ENCODE results near the gene EPS15.
"Not testable (repeated sequence)": the region's sequence is repeated elsewhere in the genome, so short reads cannot be mapped to it uniquely, and the experiment has no call there.

EPS15 gene

GRCh38 chr1:51542158-51542953 is 23.3 kb upstream of the EPS15 start:
- no peak for DNase-seq

DNA sequence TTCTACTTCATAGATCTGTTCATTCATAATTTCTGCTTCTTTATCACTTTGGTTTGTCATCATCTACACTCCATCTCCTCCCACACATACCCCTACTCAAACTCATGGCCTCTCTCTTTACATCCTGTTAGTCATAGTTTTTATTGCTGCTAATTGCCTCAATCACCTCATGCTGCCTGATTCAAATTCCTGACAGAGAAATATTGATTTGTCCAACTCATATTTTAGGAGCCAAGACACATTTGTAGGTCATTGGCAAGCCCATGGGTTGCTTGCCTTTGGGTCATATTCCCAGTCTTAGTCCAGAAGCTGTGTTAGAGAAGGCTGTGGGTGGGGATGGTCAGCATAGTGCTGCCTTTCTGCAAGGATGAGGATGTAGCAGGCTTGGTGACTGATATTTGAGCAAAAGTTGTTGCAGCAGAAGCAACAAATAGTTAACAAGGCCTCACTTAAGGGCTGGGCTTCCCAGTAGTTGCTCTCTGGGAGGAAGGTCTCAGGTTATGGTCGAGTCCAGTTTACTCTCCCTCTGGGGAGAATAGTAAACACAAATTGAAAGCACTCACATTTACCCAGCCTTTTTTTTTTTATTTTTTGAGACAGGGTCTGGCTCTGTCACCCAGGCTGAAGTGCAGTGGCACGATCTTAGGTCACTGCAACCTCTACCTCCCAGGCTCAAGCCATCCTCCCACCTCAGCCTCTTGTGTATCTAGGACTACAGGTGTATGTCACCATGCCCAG is 22.4 kb upstream of the EPS15 start:
- peak in 1 of 2 donors; percentile 25 for DNase-seq

DNA sequence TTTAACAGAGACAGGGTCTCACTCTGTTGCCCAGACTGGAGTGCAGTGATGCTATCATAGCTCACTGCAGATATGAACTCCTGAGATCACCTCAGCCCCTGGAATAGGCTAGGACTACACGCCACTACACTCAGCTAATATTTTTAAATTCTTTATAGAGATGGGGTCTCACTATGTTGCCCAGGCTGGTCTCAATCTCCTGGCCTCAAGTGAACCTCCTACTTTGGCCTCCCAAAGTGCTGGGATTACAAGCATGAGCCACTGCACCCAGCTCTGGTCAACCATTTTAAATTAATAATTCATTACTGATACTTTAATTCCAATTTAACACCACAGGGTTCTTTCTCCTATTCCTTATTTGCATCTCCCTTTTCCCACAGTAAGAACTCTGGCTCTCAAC is 18.5 kb upstream of the EPS15 start:
- DNase-seq: no peak

DNA sequence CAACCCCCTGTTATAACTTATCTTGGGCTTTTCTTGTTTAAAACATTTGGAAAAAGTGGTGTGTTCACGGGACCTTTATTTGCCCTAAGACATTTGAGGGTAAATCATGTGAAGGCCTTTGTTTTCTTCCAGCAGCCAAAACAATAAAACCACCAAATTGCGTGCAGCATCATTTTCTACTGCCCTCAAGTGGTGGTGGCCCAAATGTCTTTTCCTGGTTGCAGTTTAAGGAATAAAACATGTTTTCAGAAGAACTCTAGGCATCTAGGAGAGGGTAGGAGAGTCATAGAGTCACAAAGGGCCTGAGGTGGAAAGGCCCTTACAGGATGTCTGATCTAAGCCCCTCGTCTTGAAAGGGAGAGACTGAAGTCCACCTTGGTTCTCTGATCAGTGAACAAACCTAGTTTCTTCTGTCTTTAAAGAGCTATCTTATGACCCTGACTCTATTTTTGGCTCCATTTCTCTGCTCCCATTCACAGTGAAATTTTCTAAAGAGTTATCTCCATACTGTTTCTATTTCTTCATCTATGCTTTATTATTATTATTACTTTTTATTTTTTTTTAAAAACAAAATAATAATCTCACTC is 16.0 kb upstream of the EPS15 start:
- peak in 1 of 2 donors; percentile 63 for DNase-seq

DNA sequence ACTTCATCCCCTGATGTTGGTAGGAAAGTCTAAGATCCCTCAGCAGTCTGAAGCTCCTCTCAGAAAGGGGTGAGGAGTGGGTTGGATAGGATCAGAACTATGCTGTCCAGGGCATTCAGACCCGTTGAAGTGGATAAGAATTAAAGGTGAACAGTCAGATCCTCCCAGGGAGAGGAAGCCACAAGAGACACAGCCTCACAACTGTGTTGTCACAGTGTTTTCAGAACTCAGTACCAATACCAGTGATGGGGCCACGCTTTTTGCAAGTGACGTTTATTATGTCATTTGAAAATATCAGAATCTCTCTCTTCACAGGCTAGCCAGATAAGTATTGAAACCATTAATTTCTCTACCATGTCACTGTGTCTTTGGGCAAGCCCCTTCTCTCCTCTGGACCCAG is 15.4 kb upstream of the EPS15 start:
- DNase-seq: no peak

DNA sequence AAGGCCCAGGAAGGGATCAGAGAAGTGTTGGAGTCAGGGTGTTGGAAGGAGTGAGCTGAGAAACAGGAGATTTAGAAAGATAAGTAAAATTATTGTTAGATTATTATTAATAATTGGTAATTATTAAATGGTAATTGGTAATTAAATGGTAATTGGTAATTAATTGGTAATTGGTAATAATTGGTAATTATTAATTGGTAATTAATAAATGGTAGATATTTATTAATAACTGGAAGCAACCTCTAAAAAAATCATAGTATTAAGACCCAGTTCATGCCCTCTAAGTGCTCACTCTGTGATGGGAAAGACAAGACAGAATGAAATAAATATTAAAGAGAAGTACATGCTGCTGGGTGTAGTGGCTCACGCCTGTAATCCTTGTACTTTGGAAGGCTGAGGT is 13.8 kb upstream of the EPS15 start:
- DNase-seq: no peak

- not testable (repeated sequence) for DNase-seq
Measured at GRCh38 chr1:51530447-51530846, 11.4 kb upstream of the EPS15 start.

- no peak for DNase-seq
Measured at GRCh38 chr1:51527144-51527543, 8.1 kb upstream of the EPS15 start.

DNA sequence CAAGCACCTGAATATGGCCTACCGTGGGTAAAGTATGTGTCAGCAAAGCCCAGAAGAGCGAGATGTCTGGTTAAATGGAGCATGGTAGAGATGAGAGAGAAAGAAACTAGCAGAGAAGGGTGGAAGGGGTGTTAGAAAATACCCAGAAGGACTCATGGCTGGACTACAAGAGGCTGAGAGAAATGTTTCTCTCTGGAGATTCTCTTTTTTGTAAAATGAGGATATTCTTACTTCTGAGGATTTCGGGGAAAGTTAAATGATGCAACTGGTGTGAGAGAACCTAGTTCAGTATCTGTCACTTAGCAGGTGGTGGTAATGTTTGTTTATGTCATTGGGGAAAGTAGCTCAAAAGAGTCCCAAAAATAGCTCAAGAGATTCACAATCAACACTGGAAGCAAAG is 7.2 kb upstream of the EPS15 start:
- DNase-seq: no peak

GRCh38 chr1:51525295-51525694 is 6.2 kb upstream of the EPS15 start:
- no peak for DNase-seq

DNA sequence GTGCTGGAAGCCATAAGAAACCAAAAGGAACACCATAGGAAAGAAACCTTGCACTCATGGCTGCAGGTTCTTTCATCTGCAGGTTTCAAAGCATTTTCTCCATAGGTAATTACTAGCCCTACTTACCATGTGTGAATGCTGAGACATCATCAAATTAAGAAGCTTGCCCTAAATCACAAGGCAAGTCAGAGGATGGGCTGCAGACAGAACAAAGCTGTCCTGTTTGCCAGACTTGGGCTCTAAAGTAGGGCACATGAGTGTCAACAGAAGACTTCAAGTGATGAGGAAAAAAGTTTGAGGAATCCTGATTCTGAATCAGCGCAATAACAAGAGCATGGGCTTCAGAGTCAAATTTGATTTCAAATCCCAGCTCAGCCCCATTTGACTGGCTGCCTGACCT is 5.8 kb upstream of the EPS15 start:
- no peak for DNase-seq

DNA sequence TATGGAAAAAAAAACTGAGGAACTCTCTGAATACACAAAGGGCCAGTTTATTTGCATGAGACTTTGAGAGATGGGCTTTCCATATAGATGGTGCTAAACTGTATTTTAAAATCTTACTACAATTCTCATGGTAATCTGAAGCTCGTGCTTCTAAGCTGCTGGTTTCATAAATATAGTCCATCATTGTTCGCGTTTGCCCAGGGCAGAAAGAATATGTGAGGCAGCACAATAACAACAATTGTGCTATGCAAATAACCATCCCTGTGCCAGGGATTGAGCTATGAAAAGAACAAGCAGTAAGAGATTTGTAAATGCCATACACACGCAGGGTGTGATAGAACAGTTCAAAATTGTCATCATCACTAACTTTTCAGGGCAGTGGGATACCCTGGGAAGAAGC is 4.9 kb upstream of the EPS15 start:
- DNase-seq: no peak

- no peak for DNase-seq
Measured at GRCh38 chr1:51520700-51521248, 1.7 kb upstream of the EPS15 start.

DNA sequence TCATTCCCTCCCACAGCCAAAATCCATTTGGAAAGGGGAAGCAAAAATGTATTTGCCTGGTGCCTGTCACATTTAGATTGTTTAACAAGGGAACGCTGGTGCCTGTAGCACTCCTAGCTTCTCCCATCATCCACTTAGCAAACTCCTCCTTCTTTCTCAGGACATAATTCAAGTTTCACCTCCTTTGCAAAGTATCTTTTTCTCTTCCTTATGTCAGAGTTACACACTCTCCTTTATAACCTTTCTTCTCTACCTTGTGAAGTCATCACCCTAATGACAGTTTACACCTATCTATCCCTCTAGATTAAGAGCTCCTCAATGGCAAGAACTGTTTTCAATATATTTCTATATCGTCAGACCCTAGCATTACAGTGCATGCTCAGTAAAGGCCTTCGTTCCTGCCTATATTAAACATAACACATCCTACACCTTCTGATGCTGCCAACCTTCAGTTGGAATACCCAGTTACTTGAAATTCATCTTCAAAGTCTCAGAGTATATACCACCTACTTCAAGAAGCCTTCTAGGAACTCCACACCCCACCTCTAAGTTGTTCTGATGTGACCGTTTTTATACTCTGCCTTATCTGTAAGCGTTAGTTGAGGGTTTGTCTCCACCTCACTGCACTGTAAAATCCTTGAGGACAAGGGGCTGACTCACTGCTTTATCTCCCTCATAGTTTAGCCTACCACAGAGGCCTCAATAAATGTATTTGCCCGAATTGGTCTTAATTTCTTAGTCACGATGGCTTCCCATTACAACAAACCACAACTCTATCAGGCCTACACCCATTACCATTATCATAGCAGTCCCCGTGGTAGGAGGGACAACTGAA is 1.0 kb upstream of the EPS15 start:
- no peak for DNase-seq

DNA sequence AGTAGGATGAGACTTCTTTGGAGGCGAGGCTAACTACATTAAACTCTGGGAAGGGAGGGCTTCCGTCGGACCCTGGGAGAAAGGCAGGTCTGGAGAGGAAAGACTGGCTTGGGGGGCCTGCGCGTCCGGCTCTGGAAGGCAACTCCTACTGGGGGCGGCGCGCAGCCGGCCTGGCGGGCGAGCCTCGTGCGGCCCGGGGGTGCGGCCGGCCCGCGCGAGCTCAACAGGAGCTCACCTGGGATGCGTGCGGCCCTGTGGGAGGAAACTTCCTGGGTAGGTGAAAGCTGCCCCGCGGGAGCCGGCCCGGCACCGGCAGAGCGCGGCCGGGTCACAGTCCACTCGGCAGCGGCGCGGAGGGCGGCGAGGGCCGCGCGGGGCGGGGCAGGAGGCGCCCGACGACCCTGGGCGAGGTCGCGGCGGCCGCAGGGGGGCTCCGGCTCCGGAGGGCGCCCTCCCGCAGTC is 449 bp downstream of the EPS15 start:
- no peak for DNase-seq

GRCh38 chr1:51518033-51518585 is 957 bp downstream of the EPS15 start:
- peak; percentile 44 to 48 for DNase-seq

DNA sequence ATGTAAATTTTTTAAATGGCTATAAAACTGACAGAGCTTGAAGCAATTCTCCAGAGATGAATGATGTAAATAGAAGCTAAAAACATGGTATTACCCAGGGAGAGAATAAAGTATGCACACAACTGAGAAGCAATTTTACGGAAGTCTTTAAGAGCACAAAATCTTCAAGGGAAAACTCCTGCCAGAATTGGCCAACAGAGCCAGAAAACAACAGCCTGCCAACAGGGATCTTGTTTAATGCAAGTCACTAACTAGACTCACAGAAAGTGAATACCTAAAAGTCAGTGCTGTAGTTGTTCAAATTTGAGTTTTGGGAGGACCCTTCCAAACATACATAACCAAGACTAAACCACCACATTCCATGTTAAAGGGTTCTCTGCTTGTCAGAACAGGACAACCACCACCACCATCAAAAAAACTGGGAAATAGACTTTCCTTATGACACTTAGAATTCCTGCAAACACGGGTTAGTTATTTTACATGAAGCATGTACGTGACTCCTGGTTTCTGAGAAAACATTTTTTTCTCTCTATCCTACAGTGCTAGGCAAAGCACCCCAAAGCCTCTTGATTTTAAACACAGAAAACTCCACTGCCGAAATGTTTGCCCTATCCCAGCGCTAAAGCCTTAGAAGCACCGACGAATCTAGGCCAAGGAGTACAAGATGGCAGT is 1.6 kb downstream of the EPS15 start:
- DNase-seq: no peak

GRCh38 chr1:51516649-51517158 is 2.4 kb downstream of the EPS15 start:
- DNase-seq: no peak

DNA sequence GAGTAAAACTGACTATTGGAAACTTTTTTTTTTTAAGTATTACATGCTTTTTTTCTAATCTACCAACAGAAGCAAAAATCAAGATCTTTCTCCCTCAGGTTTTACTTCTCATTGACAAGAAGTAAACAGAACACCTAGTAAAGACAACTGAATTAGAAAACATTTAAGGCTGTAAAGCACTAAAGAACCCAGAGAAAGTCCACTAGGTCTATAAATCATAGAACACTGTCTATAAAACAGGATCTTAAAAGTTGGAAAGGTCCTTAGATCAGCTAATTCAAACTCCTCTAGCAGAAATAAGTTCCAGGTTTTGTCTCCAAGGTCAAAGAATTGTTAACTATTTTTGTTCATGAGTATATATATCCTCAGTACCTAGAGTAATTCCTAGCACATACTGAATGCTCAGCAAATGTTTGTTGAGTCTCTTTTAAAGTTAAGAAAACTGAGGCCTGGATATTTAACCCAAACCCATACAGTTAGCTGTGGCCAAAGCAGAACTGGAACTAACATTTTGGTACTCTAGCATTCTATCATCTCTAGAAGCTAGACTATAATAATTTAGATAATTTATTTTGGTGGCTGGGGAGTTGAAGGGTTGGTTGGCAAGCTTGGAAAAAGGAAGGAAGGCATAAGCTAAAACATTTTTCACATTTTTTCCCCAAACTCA is 3.0 kb downstream of the EPS15 start:
- no peak for DNase-seq

DNA sequence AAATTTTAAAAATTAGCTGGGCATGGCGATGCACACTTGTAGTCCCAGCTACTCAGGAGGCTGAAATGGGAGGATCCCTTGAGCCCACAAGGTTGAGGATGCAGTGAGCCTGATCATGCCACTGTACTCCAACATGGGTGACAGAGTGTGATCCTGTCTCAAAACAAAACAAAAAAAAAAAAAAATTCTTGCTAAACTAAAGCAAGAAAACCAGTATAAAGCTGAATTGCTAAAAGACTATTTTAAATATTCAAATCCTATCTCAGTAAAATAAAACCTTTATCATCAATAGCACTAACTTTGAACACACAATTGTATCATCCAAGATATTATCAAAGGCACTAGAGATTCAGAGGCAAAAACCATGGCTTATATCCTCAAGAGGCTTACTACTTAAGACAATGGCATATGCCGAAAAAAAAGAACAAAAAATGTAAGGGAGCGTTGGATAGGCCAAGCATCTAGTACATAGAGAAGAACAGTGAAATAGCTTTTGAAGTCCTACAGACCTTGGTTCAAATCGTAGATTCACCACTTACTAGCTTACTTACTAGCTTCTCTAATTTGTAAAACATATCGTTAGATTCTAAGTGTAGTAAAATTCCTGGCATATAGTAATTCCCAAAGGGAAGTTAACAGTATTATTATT is 3.6 kb downstream of the EPS15 start:
- no peak for DNase-seq

Measured in bone marrow (tissue), 2 donors.